ENCODE results near the gene HMX1.
A peak's percentile ranks its signal among the peaks of the same experiment; 100 is the strongest.

HMX1 gene

DNA sequence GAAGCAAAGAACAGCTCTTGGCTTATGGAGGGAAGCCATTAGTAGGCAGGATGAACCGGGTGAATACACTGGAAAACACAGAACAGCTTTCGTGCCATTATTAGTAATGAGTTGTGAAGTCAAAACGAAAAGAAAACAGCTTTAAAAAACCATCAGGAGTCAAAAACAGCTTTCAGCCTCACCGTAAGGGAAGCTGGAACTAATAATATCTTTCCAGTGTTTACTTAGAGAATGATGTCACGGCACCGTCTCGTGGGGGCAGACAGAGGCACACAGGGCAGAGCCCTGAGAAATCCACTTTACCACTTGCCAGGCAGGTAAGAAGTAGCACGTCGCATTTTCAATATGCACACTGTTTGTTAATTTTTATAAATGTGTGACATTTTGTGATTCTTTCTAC is 37.9 kb upstream of the HMX1 start:
- no peak for DNase-seq

DNA sequence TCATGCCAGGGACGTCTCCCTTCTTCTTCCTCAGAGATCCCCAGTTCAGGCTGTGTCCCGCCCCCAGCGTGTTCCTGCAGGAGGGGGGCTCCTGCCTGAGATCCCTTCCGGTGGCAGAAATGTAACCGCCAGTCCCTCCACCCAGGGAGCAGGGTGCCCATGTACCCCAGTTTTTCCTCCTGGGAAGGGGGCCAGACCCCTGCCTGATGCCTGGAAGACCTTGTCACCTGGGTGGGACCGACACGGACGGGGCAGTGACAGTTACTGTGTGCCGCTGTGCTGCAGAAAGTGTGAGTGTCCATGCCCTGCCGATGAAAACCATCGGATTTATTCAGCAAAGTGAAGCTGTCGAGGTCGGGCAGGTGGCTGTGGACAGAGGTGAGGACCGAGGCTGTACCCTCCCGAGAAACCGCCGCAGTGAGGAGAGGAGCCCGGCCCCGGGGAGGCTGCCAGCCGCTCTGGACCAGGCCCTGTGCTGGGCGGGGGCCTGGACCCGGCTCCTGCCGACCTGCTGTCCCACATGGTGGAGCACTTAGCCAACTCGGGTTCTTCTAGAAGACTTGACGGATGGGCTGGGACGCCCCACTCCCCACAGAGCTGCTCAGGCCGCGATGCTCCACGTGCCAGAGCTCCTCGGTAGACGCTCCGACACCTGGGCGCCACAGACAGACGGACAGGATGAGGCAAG is 36.7 kb upstream of the HMX1 start:
- DNase-seq: no peak

DNA sequence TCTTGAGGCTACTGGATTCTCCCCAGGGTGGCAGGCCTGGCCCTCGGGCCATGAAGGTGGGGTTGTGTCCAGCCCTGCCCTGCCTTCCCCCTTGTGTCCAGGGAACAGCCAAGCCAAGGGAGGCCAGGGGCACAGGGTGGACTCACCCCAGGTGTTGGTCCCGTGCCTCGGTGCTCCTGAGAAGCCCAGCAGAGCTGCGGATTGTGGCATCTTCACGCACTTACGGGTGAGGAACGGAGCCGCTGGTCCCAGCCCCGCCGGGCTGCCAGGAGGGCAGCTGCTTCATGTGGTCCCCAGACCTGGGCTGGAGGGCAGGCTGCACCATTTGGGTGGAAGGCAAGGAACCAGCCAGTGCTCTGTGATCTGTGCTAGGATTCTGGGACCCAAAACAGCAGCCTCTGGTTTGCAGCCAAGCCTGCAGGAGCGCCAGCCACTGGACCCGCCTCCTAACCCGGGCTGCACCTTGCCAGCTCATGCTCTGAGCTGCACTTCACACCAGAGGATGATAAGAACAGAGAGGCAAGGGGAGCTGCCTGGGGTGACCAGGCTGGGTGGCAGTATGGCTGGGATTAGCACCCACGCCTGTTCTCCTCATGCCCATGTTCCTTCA is 36.1 kb upstream of the HMX1 start:
- no peak for DNase-seq

DNA sequence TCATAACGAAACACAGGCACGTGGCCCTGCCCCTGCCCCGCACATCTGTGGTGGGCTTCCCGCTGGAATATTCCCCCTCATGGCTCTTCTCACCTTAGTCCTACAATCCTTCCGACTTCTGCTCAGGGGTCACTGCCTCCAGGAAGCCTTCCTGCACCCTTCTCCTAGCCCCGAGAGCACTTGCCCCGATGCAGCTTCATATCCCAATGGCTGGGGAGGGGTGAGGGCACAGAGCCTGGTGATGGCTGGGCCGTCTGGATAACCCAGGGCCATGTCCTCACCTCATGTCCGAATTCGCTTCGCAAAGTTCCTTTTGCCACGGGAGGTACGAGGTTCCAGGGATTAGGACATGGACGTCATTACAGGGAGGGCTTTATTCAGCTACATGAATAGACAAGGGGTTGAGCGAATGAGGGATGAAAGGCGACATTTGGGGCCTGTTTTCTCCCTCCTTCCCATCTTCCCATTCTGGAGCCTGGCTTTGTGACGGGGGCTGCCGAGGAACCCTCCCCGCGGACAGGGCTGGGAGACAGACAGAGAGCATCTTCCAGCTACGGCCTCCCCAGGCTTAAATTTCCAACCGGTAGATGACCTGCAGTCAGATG is 35.5 kb upstream of the HMX1 start:
- DNase-seq: no peak

DNA sequence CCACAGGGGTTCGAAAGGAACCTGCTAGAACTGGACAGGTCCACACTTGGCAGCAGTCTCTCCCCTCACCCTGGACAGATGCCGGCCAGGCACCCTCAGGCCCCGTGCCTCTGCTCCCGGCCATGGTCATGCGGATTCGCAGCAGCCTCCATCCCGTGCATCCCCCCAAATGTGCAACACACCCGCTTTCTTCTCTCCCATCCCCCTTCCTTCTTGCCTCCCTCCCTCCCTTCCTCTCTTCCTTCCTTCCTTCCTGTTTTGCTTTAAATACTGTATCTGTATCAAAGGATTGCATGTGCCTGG is 35.0 kb upstream of the HMX1 start:
- no peak for DNase-seq

DNA sequence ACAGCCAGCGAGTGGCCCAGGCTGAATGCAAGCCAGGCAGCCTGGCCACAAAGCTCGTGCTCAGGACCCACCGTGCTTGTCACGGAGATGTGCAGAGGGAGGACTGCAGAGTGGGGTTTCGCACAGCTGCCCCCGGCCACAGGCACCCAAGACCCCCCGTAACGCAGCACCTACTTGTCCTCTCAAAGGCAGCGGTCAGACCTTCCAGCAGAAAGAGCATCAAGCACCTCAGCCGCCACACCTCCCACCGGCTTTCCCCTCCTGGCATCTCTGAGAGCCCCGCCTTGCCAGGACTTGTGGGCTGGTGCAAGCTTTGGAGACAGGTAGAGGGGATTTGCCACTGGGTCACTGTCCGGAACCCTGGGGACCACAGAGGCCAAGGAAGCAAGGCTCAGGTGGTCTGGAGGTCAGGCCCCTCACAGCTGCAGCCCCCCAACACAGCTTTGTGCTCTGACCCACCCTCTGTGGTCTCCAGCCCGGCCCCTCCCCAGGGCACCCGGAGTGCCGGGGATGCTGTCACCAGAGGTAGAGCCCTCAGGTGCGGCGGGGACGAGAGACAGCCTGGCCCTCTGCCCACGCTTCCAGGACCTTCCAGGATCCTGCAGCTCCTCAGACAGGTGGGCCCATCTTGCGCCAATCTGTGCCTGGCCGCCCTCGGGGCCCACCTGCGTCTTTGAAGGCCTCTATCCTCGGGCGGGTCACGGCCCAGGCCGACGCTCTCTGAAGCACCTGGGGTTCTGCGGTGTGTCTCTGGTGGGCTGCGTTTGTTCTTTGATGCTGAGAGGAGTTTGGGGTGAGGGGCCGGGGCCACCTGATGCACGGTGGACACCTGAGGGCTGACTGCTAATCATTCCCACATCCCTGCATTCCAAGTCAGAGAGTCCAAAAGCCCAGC is 34.4 kb upstream of the HMX1 start:
- peak; percentile 5 for DNase-seq

DNA sequence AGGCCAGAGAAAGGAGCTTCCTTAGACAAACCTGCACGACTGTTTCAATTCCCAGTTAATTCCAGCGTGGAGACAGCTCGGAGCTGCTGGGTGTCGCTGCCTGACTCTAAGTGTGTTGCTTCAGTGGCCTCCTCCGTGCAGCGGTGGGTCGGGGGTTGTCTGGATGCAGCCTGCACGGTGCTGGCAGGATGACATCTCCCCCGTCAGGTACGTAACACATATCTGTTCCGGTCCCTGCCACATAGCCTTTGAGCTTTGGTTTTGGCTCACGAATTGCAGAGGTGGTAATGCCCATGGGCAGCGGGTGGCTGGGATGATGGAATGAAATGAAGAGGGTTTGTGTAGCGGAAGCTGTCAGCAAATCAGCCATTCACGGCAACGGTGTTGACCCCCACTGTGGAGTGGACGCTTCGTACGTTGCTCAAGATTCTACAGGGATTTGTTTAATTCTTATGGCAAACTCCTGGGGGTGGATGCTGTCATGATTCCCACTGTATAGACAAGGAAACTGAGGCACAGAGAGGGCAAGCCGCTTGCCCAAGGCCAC is 33.7 kb upstream of the HMX1 start:
- peak; percentile 4 for DNase-seq

DNA sequence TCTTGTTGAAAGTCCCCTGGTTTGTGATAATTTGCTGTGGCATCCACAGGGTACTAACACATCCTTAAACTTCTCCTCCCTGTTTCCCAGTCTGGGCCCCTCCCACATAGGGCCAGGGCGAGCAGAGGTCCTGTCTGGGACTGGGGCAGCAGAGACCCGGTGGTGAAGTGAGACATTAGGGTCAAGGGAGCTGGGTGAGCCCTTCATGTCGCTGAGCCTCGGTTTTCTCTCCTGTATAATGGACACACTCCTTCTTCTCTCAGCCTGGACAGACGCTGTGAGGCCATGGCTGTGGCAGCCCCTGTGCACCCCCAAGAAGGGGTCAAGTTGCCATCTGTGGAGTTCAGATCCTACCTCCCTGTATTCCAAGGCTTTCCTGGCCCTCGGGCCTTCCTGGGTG is 33.0 kb upstream of the HMX1 start:
- DNase-seq: no peak

DNA sequence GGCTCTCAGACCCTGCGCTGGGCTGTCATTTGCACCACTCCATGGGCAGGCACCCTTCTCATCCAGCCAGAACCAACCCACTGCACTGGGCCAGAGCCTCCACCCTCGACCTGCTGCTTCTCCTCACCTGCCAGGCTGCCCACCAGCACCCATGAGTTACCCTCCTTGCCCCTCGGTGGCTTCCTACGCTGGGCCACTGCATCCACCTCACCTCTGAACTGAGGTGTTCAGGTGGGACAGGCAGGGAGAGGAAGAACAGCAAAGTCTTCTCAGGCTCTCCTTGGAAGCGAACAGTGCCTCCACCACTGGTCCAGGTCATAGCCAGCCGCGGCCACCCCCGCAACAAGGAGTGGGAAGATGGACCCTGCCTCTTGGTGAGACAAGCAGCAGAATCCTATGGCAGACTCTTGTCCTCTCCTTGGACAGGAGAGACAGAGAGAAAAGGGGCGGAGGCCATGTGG is 32.4 kb upstream of the HMX1 start:
- DNase-seq: no peak

DNA sequence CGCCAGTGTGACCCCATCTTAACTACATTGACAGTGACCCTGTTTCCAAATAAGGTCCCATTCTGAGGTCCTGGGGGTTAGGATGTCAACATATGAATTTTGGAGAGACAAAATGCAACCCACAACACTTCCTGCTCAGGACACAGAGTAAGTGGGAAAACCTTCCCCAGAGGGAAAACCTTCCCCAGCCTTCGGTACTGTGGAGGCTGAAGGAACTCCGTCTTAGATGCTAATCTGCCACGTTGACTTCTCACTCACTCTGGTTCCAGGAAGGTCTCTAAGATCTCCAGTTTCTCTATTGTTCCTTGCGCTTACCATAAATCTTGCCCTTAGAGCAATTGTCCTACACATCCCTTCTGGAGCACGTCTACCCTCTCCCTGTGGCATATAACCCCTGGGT is 29.7 kb upstream of the HMX1 start:
- no peak for DNase-seq

DNA sequence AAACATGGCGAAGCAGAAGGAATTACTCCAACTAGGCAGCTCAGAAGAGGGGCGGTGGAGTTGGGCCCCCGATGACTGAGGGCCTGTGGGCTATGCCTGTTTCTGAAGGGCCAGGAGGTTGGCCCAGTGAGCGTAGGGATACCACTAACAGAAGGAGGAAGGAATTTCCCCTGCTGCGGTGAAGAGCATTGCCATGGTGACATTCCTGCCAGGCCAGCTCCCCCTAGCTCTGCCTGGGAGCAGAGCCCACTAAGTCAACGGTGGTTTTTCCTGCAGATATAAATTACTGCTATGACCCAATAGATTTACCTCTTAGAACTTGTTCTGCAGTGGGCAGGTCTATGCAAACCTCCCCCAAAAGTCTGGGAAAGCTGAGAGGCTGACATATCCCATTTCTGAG is 28.9 kb upstream of the HMX1 start:
- no peak for DNase-seq

DNA sequence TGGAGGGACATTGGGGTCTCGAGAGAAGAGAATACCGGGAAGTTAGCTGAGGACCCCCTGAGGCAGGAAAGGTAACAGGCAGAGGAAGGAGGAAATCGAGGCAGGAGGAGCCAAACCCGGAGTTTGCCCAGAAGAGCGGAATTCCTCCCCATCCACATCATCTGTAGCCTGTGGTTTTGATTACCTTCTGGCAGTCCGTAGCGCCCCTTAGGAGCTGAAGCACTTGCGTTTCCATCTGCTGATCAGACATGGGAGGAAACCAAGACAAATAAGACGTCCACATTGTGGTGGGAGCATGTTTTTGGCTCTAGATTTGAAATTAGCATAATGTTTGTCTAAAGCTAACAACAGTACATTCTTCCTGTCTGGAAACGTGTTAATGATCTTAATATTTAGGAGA is 26.8 kb upstream of the HMX1 start:
- no peak for DNase-seq

DNA sequence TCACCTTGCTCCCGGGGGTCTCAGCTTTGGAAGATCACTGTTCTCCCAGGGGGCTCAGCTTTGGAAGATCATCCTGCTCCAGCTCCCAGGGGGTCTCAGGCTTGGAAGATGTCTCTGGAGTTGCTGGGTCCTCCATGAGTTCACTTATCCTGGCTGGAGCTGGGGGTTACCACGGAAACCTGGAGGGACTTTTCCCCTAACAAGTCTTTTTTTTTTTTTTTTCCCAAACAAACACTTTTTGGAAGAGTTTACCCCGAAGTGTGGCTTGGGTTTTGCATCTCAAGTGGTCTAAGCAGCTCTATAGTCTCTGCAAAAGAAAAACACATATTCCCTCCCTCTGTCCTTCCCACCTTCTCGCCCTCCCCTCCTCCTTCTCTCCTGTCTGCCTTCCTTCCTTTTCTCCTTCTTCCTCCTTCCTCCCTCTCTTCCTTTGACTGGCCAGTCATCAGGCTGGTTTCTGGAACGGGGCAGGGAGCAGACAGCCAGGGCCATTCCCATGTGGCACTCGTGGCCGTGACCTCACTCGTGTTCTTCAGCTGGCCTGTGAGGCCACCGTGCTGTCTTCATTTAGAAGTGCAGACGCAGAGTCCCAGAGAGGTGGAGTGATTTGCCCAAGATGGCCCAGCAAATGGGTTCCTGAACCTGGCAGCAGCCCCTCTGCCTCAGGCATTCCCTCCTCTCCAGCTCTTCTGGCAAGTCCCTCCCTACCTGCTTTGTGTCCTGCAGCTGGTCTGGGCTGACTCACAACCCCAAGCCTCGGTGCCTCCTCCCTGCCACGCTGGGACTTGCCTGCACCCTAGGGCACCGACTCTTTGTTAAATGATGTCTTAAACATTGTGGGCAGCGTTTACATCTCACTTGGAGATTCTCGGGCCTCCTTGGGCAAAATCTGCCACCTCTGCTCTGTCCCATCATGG is 25.9 kb upstream of the HMX1 start:
- no peak for DNase-seq

DNA sequence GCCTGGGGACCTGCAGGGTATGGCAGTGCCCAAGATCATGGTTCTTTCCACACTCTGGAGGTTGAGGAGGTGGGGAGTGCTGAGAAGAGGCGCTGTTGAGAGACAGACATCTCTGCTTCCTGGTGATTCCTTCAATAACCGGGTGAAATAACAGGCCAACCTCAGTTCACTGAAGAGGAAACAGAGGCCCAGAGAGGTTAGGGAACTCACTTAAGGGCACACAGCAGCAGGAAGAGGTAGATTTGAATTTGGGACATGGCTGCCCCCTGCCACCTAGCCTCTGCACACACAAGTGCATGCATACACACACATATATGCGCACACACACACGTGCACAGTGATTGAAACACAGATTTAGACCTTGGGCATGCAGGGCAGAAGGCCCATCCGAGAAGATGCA is 24.9 kb upstream of the HMX1 start:
- no peak for DNase-seq

DNA sequence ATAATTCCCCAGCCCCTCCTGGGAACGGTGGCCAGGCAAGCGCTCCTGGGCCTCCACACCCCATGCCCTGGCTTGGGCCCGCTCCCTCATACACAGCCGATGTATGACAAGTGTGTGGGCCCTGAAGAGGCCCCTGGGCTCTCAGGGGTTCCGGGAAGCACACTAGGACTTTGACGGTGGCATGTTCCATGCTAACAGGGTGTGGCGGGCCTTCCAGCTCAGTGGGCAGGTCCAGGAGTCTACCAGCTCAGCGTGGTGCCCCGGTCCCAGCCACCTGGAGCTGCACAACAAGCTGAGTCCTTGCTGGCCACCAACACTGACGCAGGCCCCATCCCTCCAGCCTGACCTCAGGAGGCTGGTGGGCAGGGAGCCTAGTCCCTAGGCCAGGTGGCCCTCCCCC is 24.4 kb upstream of the HMX1 start:
- DNase-seq: no peak

DNA sequence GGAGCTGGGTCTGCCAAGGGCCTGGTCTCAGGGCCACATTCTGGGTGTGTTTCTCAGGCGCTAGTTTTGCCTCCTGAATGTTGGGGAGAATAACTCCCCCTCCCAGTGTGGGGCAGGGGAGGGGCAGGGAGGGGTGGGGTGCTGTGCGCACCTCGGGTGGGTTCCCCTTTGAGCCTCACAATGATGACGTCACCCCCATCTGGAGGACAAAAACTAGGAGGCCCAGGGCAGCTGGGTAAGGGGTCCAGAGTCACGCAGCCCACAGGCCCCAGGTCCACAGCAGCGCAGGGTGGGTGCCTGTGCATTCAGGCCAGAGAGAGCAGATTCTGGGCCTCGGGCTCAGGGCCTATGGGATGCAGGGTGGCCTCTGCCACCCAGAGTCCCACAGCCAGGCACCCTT is 23.7 kb upstream of the HMX1 start:
- DNase-seq: no peak

DNA sequence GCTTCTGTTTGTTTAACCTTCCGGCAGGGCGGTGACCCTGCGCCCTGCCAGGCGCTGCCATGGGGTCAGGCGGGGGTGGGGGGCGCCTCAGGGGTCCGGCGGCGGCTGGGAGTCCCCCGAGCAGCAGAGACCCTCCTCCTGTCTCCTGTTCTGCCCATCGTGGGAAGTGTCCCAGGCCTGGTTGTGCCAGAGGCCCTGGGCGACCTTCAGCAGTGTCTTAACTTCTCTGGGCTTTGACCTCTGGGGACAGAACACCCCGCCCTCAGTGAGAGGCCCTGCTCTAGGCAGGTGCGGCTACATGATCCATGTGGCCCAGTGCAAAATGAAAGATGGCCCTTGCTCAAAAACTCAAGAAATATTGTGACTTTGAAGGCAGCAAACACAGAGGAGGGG is 22.8 kb upstream of the HMX1 start:
- no peak for DNase-seq

DNA sequence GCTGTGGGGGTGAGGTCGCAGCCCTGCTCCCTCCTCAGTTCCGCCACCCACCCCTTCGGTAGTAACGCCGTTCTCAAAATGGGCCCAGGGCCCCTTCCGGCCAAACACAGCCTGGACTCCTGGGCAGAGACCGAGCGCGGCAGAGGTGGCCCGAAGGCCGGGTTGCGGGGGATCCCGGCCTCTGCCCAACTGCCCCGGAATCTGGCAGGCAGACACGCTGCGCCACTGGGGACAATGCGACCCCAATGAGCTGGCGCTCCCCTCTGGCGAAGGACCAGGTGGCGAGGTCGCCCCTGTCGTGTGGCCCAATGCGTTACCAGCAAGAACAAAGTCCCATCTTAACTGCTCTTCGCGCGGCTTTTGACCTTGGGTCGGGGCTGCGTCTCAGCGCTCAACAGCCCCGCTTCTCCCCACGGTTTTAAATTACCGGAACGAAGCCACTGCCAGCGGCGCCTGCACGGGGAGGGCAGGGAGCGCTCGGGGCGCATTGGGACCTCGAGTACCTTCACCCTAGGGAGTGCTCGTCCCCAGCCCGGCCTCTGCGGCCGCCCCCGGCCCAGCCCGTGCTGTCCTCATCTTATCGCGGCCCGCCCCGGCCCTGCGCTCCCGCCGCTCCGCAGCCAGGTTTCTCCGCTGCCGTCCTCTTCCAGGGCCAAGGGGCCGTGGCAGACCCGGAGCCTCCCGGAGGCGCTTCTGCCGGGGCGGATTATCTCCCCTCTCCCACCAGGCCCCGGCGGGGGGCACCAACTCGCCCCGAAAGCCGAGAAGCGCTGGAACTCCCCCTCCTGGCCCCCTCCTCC is 22.2 kb upstream of the HMX1 start:
- DNase-seq: no peak

DNA sequence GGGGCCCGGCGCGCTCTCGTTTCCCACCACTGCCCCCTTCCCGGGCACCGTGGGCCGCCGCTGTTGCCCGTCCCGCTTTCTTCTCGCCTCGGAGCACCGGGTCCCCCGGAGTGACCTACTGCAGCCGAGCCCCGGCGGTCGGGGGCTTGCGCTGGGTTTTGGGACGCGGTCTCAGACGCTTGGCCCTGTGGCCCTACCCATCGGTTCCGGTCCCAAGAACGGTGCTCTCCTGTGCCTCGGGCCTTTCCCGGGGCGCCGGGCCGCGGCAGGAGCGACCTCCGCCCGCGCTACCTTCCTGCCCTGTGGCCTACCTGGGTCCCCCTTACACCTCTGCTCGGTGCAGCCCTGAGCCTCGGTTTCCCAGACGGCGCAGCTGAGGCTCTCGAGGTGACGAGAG is 21.6 kb upstream of the HMX1 start:
- DNase-seq: no peak

DNA sequence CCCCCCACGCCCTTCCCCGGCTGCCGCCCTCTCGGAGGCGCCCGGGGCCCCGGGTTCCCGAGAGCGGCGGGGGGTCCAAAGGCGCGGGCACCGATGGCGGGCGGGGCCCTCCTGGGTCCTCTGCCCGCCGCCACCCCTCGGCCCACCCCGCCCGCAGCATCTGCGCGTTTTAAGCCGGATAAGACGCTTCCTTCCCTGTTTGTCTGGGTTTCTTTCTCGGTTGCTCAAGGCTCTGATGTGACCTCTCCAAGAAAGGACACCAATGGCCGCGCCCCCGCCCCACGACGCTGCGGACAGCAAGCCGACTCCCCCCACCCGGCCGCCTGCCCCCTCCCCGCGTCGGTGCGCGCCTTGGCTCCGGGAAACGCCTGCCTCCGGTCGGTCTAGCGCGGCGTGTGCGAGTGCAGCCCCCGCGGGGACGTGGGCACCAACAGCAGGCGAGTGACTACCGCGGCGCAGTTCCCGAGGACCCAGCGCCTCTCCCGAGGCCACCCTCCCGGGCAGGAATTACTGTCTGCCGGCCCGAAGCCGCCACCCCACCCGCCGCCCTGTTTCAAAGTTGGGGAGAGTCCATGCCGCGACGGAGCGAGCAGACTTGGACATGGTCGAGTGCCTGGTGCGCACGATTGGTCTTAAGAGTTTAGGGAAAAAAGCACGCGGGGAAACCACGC is 21.1 kb upstream of the HMX1 start:
- DNase-seq: no peak
